Lower leg skin (tissue), 4 donors: ENCODE data around the gene AFDN. TPM values are rescaled to one million over a fixed set of nuclear protein-coding genes. Genes with fewer than 3 reads are reported as not detected.

Experiments
- DNase-seq, 2 donors: peaks; one replicate each; pipeline ENCODE4 v3.0.0-alpha.2; 2019; ENCODE audit warnings: low spot score in 2 of 2
- H3K4me3 ChIP-seq: fragments of 200-600 bp; sonication (generic); 2 replicates; pipeline ENCODE4 v1.5.1; 2017; ENCODE audit warnings: mild to moderate bottlenecking, low read depth; ENCODE audit not compliant: poor library complexity, severe bottlenecking
- CTCF ChIP-seq, 3 donors: fragments of 450-650 bp; IDR thresholded peaks; one replicate each; pipeline ENCODE4 v1.5.1; 2016; ENCODE audit warnings: antibody characterized with exemption in 3 of 3, mild to moderate bottlenecking in 3 of 3, moderate library complexity in 2 of 3
- POLR2A ChIP-seq, 2 donors: fragments of 450-650 bp; IDR thresholded peaks; one replicate each; pipeline ENCODE4 v1.6.1; 2016 to 2017; ENCODE audit warnings: antibody characterized with exemption in 2 of 2, mild to moderate bottlenecking in 1 of 2, moderate library complexity in 1 of 2
- WGBS, 2 donors: methylation state at CpG; one replicate each; pipeline ENCODE4 v1.1.5; 2018; 5-methylcytosine and 5-hydroxymethylcytosine counted together
- intact Hi-C: fragments of 100-400 bp; cut with DNase I; formaldehyde crosslinking; loops from one replicate; pipeline ENCODE4 v1.15.0; 2023; ENCODE audit warnings: low total_unique reads
- total RNA-seq, 4 donors: library from RNA; depleted of rRNA; stranded (reverse); fragments of >200 nt; gene quantifications; one replicate each; pipeline ENCODE4 v1.1.0, GENCODE V29; 2016

The AFDN gene
- total RNA-seq, 4 donors from 2014 or later, result 137 to 213 (median 168) TPM

- H3K4me3 ChIP-seq, result no peak overlapping the region
- intact Hi-C loops, result no loop called here
- DNase-seq, result no peak
- TF ChIP-seq POLR2A (IDR thresholded peaks at IDR 0.05), result no peak
- no peak for TF ChIP-seq CTCF (IDR thresholded peaks at IDR 0.05)
- WGBS, 2 donors, result 37 to 42% methylated on average over 3 of the region's 3 CpGs
Observed at GRCh38 chr6:167831281-167831828, 4.6 kb downstream of the AFDN start.

- H3K4me3 ChIP-seq, result no peak overlapping the region
Observed at GRCh38 chr6:167832497-167833395, 6.0 kb downstream of the AFDN start.

GRCh38 chr6:167833396-167833763, 6.7 kb downstream of the AFDN start:
- intact Hi-C loops, result no loop called here
- no peak overlapping the region for H3K4me3 ChIP-seq
- WGBS, 2 donors, result 57 to 62% methylated on average over 2 of the region's 2 CpGs
- DNase-seq, result no peak
- no peak for TF ChIP-seq CTCF (IDR thresholded peaks at IDR 0.05)
- TF ChIP-seq POLR2A (IDR thresholded peaks at IDR 0.05), result no peak

More at GRCh38 chr6:167832497-167833395, 6.0 kb downstream of the AFDN start:
- intact Hi-C loops, result no loop called here
- TF ChIP-seq CTCF (IDR thresholded peaks at IDR 0.05), result no peak
- no peak for TF ChIP-seq POLR2A (IDR thresholded peaks at IDR 0.05)
- WGBS, 2 donors, result 33 to 44% methylated on average over 4 of the region's 4 CpGs
- DNase-seq, result no peak

- TF ChIP-seq CTCF (IDR thresholded peaks at IDR 0.05) (no peak), POLR2A (IDR thresholded peaks at IDR 0.05) (no peak)
- no peak for DNase-seq
- no peak overlapping the region for H3K4me3 ChIP-seq
- intact Hi-C loops, result no loop called here
- 79 to 85% methylated on average over 3 of the region's 3 CpGs for WGBS, 2 donors
Observed at GRCh38 chr6:167835260-167835659, 8.5 kb downstream of the AFDN start.

GRCh38 chr6:167836721-167837120, 10.0 kb downstream of the AFDN start:
- DNase-seq, result no peak
- 58 to 66% methylated on average over 3 of the region's 3 CpGs for WGBS, 2 donors
- TF ChIP-seq CTCF (IDR thresholded peaks at IDR 0.05), result no peak
- no peak for TF ChIP-seq POLR2A (IDR thresholded peaks at IDR 0.05)
- intact Hi-C loops, result no loop called here
- H3K4me3 ChIP-seq, result no peak overlapping the region
